Kidney glomerular epithelial cell (primary cell): ENCODE data around the gene RAG1.
"Not testable (repeated sequence)": the region's sequence is repeated elsewhere in the genome, so short reads cannot be mapped to it uniquely, and the experiment has no call there.

Source experiments
- DNase-seq: peaks from one replicate; lab custom pipeline; 2025; lab: John Stamatoyannopoulos, UW

Gene RAG1

GRCh38 chr11:36567694-36568093, at the start of gene RAG1:
TSS of gene RAG1 (plus strand) at chr11:36568007. CDS start at chr11:36573305, 5,298 bp downstream.
- DNase-seq = no peak

GRCh38 chr11:36530840-36531239, 37.0 kb upstream of the RAG1 start:
- no peak for DNase-seq

- no peak for DNase-seq
Measured at GRCh38 chr11:36532941-36533601, 34.7 kb upstream of the RAG1 start.

GRCh38 chr11:36534276-36534840, 33.4 kb upstream of the RAG1 start:
- DNase-seq = no peak

- no peak for DNase-seq
Measured at GRCh38 chr11:36540998-36541397, 26.8 kb upstream of the RAG1 start.

GRCh38 chr11:36550385-36551115, 17.3 kb upstream of the RAG1 start:
- no peak for DNase-seq

GRCh38 chr11:36557390-36557789, 10.4 kb upstream of the RAG1 start:
- DNase-seq = not testable (repeated sequence)

- no peak for DNase-seq
Measured at GRCh38 chr11:36557991-36558390, 9.8 kb upstream of the RAG1 start.

- DNase-seq = no peak
Measured at GRCh38 chr11:36558571-36559413, 9.0 kb upstream of the RAG1 start.

- DNase-seq = peak; percentile 72
Measured at GRCh38 chr11:36564376-36565030, 3.3 kb upstream of the RAG1 start.

- no peak for DNase-seq
Measured at GRCh38 chr11:36565031-36565610, 2.7 kb upstream of the RAG1 start.

GRCh38 chr11:36566407-36567053, 1.3 kb upstream of the RAG1 start:
- DNase-seq = no peak

- DNase-seq = no peak
Measured at GRCh38 chr11:36569095-36569494, 1.3 kb downstream of the RAG1 start.

GRCh38 chr11:36574486-36574885, 6.7 kb downstream of the RAG1 start:
- DNase-seq = peak; percentile 40

- DNase-seq = no peak
Measured at GRCh38 chr11:36577373-36577772, 9.6 kb downstream of the RAG1 start.

- peak; percentile 49 for DNase-seq
Measured at GRCh38 chr11:36577859-36578258, 10.1 kb downstream of the RAG1 start.

GRCh38 chr11:36578458-36578857, 10.7 kb downstream of the RAG1 start:
- DNase-seq = no peak

GRCh38 chr11:36581536-36581935, 13.7 kb downstream of the RAG1 start:
- DNase-seq = no peak

GRCh38 chr11:36583667-36584066, 15.9 kb downstream of the RAG1 start:
- DNase-seq = no peak

GRCh38 chr11:36586543-36586942, 18.7 kb downstream of the RAG1 start:
- no peak for DNase-seq

- no peak for DNase-seq
Measured at GRCh38 chr11:36588099-36588498, 20.3 kb downstream of the RAG1 start.
